ENCODE measurements around the gene TMEM138.

Gene TMEM138

DNA sequence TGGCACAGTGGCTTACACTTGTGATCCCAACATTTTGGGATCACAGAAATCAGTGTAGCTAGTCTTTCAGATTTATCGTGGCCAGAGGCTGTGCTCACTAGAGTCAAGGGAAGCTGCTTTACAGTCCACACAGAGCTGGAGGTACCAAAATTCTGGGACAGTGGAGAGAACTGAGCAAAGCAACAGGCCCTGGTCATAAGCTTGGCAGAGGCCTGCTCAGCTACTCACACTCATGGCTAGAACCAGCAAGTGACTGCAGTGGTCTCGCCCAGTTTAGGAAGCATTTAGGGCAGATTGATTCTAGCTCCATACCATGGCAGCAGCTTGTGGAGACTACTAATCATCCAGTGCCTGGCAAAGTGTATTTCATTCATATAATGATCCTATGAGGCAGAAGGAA, 39.0 kb downstream of the TMEM138 start:
- DNase-seq: no peak
- intact Hi-C loops (cut with DNase I): no loop called here

GRCh38 chr11:61401573-61401972, 39.4 kb downstream of the TMEM138 start:
- no peak for DNase-seq
- intact Hi-C loops (cut with DNase I): no loop called here

GRCh38 chr11:61403658-61404057, 41.5 kb downstream of the TMEM138 start:
- intact Hi-C loops (cut with DNase I): no loop called here

DNA sequence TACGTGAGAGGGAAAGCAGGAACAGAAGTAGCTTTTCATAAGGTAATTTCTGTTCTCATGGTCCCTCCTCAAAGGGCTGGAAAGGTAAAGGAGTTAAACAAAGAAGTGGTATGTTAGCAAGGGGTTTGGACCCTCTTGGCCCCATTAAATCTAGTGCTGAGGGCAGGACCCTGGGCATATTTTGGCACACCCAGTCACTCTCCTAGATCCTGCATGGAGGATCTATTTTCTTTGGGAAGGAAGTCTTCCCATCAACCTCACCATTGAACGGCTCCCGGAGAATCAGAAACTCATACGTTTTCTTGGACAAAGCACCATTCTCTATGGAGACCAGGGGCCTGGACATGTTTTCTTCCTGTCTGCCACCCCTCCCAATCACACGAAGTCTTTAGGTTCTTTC, 41.9 kb downstream of the TMEM138 start:
- no peak for DNase-seq
- intact Hi-C loops (cut with DNase I): no loop called here

More at GRCh38 chr11:61403658-61404057, 41.5 kb downstream of the TMEM138 start:
- no peak for DNase-seq

- intact Hi-C loops (cut with DNase I): no loop called here
Measured at GRCh38 chr11:61404641-61405040, 42.5 kb downstream of the TMEM138 start.

DNA sequence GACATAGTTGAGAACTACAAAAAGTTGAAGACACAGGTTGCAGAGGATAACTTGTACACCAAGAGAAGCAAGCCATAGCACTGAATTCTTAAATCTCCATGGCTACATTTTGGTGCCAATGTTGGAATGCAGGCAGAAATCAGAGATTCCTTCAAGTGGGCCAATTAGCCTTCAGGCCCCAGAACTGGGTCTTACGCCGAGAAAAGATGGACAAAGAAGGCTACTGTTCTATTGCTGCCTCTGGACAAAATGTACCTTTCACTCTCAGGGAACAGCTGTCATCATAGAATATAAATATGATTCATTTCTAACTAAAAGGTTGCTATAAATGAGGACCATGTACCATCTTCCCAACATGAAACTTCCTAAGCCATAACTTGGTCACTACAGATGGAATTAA, 43.9 kb downstream of the TMEM138 start:
- intact Hi-C loops (cut with DNase I): no loop called here

More at GRCh38 chr11:61404641-61405040, 42.5 kb downstream of the TMEM138 start:
- no peak for DNase-seq

GRCh38 chr11:61406991-61407728, 45.0 kb downstream of the TMEM138 start:
- DNase-seq: no peak
- intact Hi-C loops (cut with DNase I): no loop called here

More for the DNA sequence above, 43.9 kb downstream of the TMEM138 start:
- no peak for DNase-seq

DNA sequence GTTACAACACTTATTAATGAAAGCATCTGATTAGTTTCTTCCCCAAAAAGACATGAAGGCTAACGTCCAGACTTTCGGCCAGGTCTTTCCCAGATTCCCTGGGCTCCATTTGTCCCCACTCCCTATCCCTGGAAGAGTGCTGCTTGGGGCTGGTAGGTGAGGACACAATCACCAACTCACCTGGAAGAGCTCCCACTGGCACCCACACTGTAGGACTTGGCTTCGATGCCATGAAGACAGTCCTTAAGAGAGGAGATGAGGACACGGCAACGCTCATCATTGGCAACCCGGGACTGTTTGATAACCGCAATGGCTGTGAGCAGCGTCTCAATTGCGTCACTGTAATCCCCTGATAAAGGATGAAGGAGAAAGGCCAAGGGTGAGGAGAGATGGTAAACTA, 49.4 kb downstream of the TMEM138 start:
- intact Hi-C loops (cut with DNase I): no loop called here
- DNase-seq: no peak

DNA sequence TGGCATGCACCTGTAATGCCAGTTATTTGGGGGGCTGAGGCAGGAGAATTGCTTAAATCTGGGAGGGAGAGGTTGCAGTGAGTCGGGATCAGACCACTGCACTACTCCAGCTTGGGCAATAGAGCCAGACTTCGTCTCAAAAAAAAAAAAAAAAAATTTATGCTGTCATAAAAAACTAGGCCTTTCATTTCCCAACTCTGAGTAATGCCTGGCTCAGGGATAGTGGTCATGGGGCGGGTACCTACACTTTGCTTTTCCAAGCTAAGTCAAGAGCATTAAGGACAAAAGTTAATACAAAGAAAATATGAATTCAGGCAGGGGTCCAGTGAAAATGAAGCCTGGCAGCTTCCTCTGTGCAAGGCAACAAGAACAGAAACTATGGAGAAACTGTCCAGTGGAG, 51.3 kb downstream of the TMEM138 start:
- DNase-seq: no peak
- intact Hi-C loops (cut with DNase I): no loop called here

DNA sequence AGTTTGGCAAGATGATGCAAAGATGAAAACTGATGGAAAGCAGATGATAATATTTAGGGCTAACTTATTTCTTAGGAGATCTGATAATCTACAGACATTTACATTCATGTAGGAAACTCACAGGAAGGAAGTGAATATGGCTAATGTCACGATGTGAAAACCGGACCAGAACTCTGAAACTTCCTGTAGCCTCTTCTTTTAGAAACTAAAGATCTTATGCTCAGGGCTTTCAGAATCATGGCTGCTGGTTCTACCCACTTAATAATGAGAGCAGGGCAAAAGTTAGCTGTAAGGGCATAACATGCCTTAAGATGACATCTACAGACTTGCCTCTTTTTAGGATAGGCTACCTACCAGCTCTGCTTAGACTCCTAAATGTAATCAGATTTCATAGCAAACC, 52.4 kb downstream of the TMEM138 start:
- intact Hi-C loops (cut with DNase I): no loop called here
- no peak for DNase-seq

DNA sequence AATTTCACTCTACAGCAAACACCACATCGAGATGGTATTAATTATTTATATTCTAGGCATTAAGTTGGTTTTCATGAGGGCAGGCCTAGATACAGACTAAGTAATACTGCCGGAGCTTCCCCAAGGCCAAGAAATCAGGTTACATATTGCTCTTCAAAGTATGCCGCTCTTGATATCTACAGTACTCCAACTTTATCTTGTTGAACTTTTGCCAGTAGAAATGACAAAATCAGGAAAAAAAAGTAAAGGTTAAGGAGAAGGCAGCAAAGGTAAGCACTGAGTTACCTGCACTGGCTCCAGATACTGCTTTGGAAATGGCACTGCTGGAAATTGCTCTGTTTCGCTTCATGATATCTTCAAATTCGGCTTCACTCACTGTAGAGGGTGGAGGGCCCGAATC, 53.2 kb downstream of the TMEM138 start:
- intact Hi-C loops (cut with DNase I): no loop called here
- DNase-seq: no peak

DNA sequence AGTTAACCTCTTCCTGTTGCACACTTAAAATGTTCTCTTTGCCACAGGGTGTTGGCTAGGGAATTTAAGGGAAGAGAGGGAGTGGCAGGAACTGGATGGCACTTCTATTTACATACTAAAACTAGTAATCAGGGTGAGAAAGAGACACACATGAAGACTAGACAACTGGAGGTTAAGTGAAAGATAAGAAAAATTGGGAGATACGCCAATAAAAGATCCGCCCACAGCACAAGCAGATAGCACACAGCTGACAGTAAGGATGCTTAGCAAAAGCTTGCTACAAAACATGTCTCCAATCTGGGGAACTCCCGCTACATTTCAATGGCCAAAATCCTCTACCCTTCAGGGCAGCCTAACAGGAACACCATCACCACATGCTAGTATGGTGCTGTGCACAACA, 54.8 kb downstream of the TMEM138 start:
- no peak for DNase-seq
- intact Hi-C loops (cut with DNase I): no loop called here

DNA sequence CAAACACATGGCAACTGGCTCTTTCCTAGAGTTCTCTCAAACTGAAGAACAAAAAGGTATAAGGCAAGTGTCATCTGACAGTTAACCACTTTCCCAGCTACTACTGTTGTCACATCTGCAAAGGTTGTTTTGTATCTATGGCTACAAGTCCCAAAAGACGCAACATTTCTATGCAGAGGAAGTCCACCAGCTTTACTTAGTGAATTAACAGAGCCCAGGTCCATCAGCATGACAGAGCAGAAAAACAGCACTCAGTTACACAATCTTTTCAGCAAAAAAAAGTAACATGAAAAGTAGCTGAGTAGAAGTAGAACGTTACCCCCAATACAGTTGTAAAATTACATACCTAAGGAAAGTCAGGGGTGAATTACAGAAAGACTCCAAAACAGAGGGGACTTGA, 55.5 kb downstream of the TMEM138 start:
- intact Hi-C loops (cut with DNase I): no loop called here
- no peak for DNase-seq

DNA sequence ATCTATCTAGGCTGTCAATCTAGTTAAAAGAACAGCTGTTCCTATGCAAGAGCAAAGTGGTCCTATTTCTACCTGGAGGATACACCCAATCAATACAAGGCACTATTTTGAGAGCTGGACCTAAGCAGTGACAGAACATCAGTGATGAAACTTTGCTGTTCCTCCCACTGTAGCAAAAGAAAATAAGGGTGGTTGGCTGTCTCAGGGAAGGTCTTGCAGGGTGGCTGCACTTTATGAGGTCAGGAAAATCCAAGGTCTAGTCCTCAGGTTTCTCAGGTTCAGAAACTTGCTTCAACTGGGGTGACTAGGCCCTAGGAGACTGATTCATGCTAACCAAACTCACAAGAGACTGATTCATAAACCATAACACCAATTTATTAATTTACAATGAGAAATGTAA, 56.0 kb downstream of the TMEM138 start:
- intact Hi-C loops (cut with DNase I): no loop called here
- no peak for DNase-seq

Data from posterior cingulate gyrus (tissue), 11 donors.